Mammary epithelial cell (primary cell): Measurements from ENCODE around the gene TRIO.

Experiments used
- EZH2 ChIP-seq: IDR thresholded peaks from 2 replicates; pipeline ENCODE4 v1.6.1; 2012; ENCODE audit warnings: low read length, inconsistent platforms, borderline replicate concordance
- TF ChIP-seq, protein P1 (sequence below), 2 donors: IDR thresholded peaks in 1 of 2; conservative IDR thresholded peaks in 1 of 2; 2 replicates each; pipeline ENCODE4 v1.5.1; 2011 to 2012; ENCODE audit warnings: inconsistent platforms in 2 of 2, low read length in 2 of 2, mild to moderate bottlenecking in 2 of 2, control low read depth in 1 of 2, low read depth in 1 of 2; ENCODE audit not compliant: insufficient read depth in 1 of 2; ENCODE audit errors: extremely low read depth in 1 of 2

GRCh38 chr5:14141764-14142163 is 1.4 kb upstream of the TRIO start:
- TF ChIP-seq, protein P1, sequence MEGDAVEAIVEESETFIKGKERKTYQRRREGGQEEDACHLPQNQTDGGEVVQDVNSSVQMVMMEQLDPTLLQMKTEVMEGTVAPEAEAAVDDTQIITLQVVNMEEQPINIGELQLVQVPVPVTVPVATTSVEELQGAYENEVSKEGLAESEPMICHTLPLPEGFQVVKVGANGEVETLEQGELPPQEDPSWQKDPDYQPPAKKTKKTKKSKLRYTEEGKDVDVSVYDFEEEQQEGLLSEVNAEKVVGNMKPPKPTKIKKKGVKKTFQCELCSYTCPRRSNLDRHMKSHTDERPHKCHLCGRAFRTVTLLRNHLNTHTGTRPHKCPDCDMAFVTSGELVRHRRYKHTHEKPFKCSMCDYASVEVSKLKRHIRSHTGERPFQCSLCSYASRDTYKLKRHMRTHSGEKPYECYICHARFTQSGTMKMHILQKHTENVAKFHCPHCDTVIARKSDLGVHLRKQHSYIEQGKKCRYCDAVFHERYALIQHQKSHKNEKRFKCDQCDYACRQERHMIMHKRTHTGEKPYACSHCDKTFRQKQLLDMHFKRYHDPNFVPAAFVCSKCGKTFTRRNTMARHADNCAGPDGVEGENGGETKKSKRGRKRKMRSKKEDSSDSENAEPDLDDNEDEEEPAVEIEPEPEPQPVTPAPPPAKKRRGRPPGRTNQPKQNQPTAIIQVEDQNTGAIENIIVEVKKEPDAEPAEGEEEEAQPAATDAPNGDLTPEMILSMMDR (conservative IDR thresholded peaks at IDR 0.05 in 1 of 2, IDR thresholded peaks at IDR 0.05 in 1 of 2; ENCODE audit: extremely low read depth in 1 of 2, insufficient read depth in 1 of 2, low read depth in 1 of 2, low read length in 2 of 2), result no peak
- no peak for TF ChIP-seq EZH2
